H1 (cell line): Measurements from ENCODE around the gene PLA2G4F. TPM values are rescaled to one million over a fixed set of nuclear protein-coding genes. Genes with fewer than 3 reads are reported as not detected.

Source experiments
- CTCF ChIA-PET: fragments of 300-600 bp; sonication (Branson Sonifier 250); formaldehyde crosslinking; loops from one replicate; lab custom pipeline; 2021; ENCODE audit not compliant: partially characterized antibody; lab: Charles Lee
- POLR2A ChIA-PET: fragments of 300-600 bp; sonication (Branson Sonifier 250); formaldehyde crosslinking; loops from one replicate; lab custom pipeline; 2021; ENCODE audit warnings: inconsistent platforms; ENCODE audit not compliant: partially characterized antibody; lab: Charles Lee
- DNase-seq, 2 experiments: peaks; one replicate each; pipeline versions ENCODE4 v3.0.0 to v3.0.0-alpha.2; 2010 to 2022; ENCODE audit warnings: low spot score in 2 of 2, low read depth in 1 of 2, mixed read lengths in 1 of 2
- FAIRE-seq: peaks from 2 replicates; lab custom pipeline; 2011; peaks lifted over from hg19 to GRCh38; lab: Jason Lieb, UNC
- H2AFZ ChIP-seq: 2 replicates; pipeline ENCODE4 v1.8.1; 2012; ENCODE audit warnings: low read length, inconsistent platforms
- H2AK5ac ChIP-seq: 2 replicates; pipeline ENCODE4 v1.6.1; 2013; ENCODE audit warnings: low read depth, low read length
- H2BK120ac ChIP-seq: replicated peaks from 2 replicates; pipeline ENCODE3; 2013; ENCODE audit warnings: low read depth, low read length, inconsistent platforms
- H2BK12ac ChIP-seq: 2 replicates; pipeline ENCODE4 v1.6.1; 2013; ENCODE audit warnings: low read depth, low read length
- H2BK15ac ChIP-seq: 2 replicates; pipeline ENCODE4 v1.6.1; 2013; ENCODE audit warnings: low read length
- H2BK20ac ChIP-seq: 2 replicates; pipeline ENCODE4 v1.6.1; 2013; ENCODE audit warnings: low read length
- H2BK5ac ChIP-seq: 2 replicates; pipeline ENCODE4 v1.6.1; 2013; ENCODE audit warnings: low read depth, low read length
- H3K14ac ChIP-seq: 2 replicates; pipeline ENCODE4 v1.6.1; 2013; ENCODE audit warnings: inconsistent platforms; ENCODE audit not compliant: insufficient read length
- H3K18ac ChIP-seq: 2 replicates; pipeline ENCODE4 v1.6.1; 2013; ENCODE audit warnings: low read length; ENCODE audit errors: extremely low read depth
- H3K23ac ChIP-seq: 2 replicates; pipeline ENCODE4 v1.6.1; 2013; ENCODE audit warnings: inconsistent platforms; ENCODE audit not compliant: insufficient read length
- H3K23me2 ChIP-seq: 2 replicates; pipeline ENCODE4 v1.6.1; 2013; ENCODE audit warnings: low read depth, low read length
- H3K27ac ChIP-seq: 2 replicates; pipeline ENCODE4 v1.6.1; 2011; ENCODE audit warnings: low read depth, low read length, inconsistent platforms
- H3K27me3 ChIP-seq, 4 experiments: replicated peaks in 1 of 4; 1 replicate in 1 of 4; 2 replicates in 3 of 4; pipeline versions ENCODE4 v1.6.1 to v1.8.1; 2011 to 2013; ENCODE audit warnings: low read length in 3 of 4, mild to moderate bottlenecking in 3 of 4, inconsistent platforms in 2 of 4, mixed read lengths in 2 of 4, moderate library complexity in 1 of 4; ENCODE audit not compliant: control insufficient read depth in 3 of 4, insufficient read depth in 3 of 4; ENCODE audit errors: extremely low read depth in 1 of 4
- H3K36me3 ChIP-seq, 4 experiments: 2 replicates each; pipeline versions ENCODE4 v1.6.1 to v1.8.1; 2011 to 2013; ENCODE audit warnings: mild to moderate bottlenecking in 4 of 4, low read length in 3 of 4, moderate library complexity in 2 of 4, control low read depth in 1 of 4, inconsistent platforms in 1 of 4; ENCODE audit not compliant: insufficient read depth in 4 of 4, control insufficient read depth in 2 of 4
- H3K4ac ChIP-seq: replicated peaks from 2 replicates; pipeline ENCODE3; 2013; ENCODE audit warnings: low read length, low read depth, mixed read lengths, inconsistent platforms; ENCODE audit not compliant: insufficient read length
- H3K4me1 ChIP-seq, 4 experiments: replicated peaks in 1 of 4; 1 replicate in 1 of 4; 2 replicates in 3 of 4; pipeline versions ENCODE4 v1.6.1 to v1.8.1; 2011 to 2013; ENCODE audit warnings: low read length in 3 of 4, inconsistent platforms in 2 of 4, mixed read lengths in 1 of 4; ENCODE audit not compliant: insufficient read depth in 4 of 4, control insufficient read depth in 3 of 4
- H3K4me2 ChIP-seq, 2 experiments: 2 replicates each; pipeline versions ENCODE4 v1.6.1 to v1.8.1; 2011 to 2013; ENCODE audit warnings: low read depth in 2 of 2, low read length in 2 of 2, control low read depth in 1 of 2, inconsistent platforms in 1 of 2, mild to moderate bottlenecking in 1 of 2; ENCODE audit not compliant: insufficient read depth in 1 of 2
- H3K4me3 ChIP-seq, 4 experiments: fragments of 200-600, 300-600 bp in 1 of 4; sonication (generic), shearing (Covaris generic), sonication (Bioruptor Twin) in 1 of 4; 2 replicates each; pipeline versions ENCODE4 v1.5.1 to v1.8.1; 2011 to 2016; ENCODE audit warnings: low read length in 4 of 4, low read depth in 3 of 4, control low read depth in 2 of 4, inconsistent platforms in 2 of 4, mild to moderate bottlenecking in 2 of 4, mixed read lengths in 1 of 4, moderate library complexity in 1 of 4; ENCODE audit not compliant: insufficient read depth in 2 of 4; ENCODE audit errors: extremely low read depth in 1 of 4
- H3K56ac ChIP-seq: replicated peaks from 2 replicates; pipeline ENCODE3; 2013; ENCODE audit warnings: low read depth, mild to moderate bottlenecking, mixed read lengths, low read length, inconsistent platforms; ENCODE audit not compliant: insufficient read length
- H3K79me1 ChIP-seq: 2 replicates; pipeline ENCODE4 v1.6.1; 2013; ENCODE audit warnings: low read depth, low read length, control low read depth
- H3K79me2 ChIP-seq, 2 experiments: 2 replicates each; pipeline versions ENCODE4 v1.6.1 to v1.8.1; 2012 to 2013; ENCODE audit warnings: low read length in 2 of 2, mild to moderate bottlenecking in 2 of 2, inconsistent platforms in 1 of 2; ENCODE audit not compliant: insufficient read depth in 2 of 2, control insufficient read depth in 1 of 2
- H3K9ac ChIP-seq, 4 experiments: replicated peaks in 1 of 4; 1 replicate in 1 of 4; 2 replicates in 3 of 4; pipeline versions ENCODE4 v1.6.1 to v1.8.1; 2011 to 2013; ENCODE audit warnings: low read depth in 3 of 4, low read length in 3 of 4, control low read depth in 2 of 4, mild to moderate bottlenecking in 2 of 4, moderate library complexity in 2 of 4, inconsistent platforms in 1 of 4; ENCODE audit errors: extremely low read depth in 1 of 4
- H3K9me3 ChIP-seq, 2 experiments: 2 replicates each; pipeline versions ENCODE4 v1.6.1 to v1.8.1; 2012 to 2013; ENCODE audit warnings: mild to moderate bottlenecking in 2 of 2, moderate library complexity in 2 of 2, control low read depth in 1 of 2, inconsistent platforms in 1 of 2, low read depth in 1 of 2, low read length in 1 of 2, mixed read lengths in 1 of 2; ENCODE audit not compliant: insufficient read depth in 2 of 2
- H4K20me1 ChIP-seq, 2 experiments: replicated peaks in 1 of 2; 2 replicates each; pipeline versions ENCODE3 to v1.8.1; 2011 to 2013; ENCODE audit warnings: inconsistent platforms in 2 of 2, low read length in 2 of 2, mild to moderate bottlenecking in 1 of 2; ENCODE audit not compliant: insufficient read depth in 2 of 2, control insufficient read depth in 1 of 2
- H4K5ac ChIP-seq: 2 replicates; pipeline ENCODE4 v1.6.1; 2013; ENCODE audit warnings: low read length, low read depth, mixed read lengths, inconsistent platforms; ENCODE audit not compliant: insufficient read length
- H4K8ac ChIP-seq: 2 replicates; pipeline ENCODE4 v1.8.0; 2013; ENCODE audit warnings: mild to moderate bottlenecking, moderate library complexity, low read length, inconsistent platforms; ENCODE audit not compliant: insufficient read depth; ENCODE audit errors: extremely low read depth
- H4K91ac ChIP-seq: replicated peaks from 2 replicates; pipeline ENCODE3; 2013; ENCODE audit warnings: low read length, mixed read lengths, inconsistent platforms; ENCODE audit not compliant: insufficient read length
- BACH1 ChIP-seq: IDR thresholded peaks from 2 replicates; pipeline ENCODE4 v1.6.1; 2012; ENCODE audit warnings: low read length, improper control_type of control experiment
- BCL11A ChIP-seq, 2 experiments: IDR thresholded peaks; one replicate each; pipeline ENCODE4 v1.6.1; 2011; ENCODE audit warnings: low read depth in 2 of 2, low read length in 2 of 2, mild to moderate bottlenecking in 2 of 2
- GABPA ChIP-seq: IDR thresholded peaks from 2 replicates; pipeline ENCODE4 v1.6.1; 2011; ENCODE audit warnings: mild to moderate bottlenecking, low read length, moderate library complexity, borderline replicate concordance; ENCODE audit not compliant: insufficient read depth
- RNF2 ChIP-seq: fragments of 200-900, 300-1000 bp; sonication (generic); IDR thresholded peaks from 2 replicates; pipeline ENCODE4 v1.7.1; 2016; ENCODE audit warnings: borderline replicate concordance, low read depth, mild to moderate bottlenecking, antibody characterized with exemption, low read length; ENCODE audit not compliant: poor library complexity, severe bottlenecking; ENCODE audit errors: missing control alignments
- TCF12 ChIP-seq: IDR thresholded peaks from 2 replicates; pipeline ENCODE4 v1.6.1; 2011; ENCODE audit warnings: low read depth, mild to moderate bottlenecking, low read length
- WGBS, 2 experiments: shearing (Covaris generic) in 1 of 2; methylation state at CpG; one replicate each; pipeline versions ENCODE4 v1.1.6 to v1.1.7; 2013 to 2015; ENCODE audit warnings: low lambda C conversion rate in 2 of 2, mixed read lengths in 2 of 2, inconsistent platforms in 1 of 2, low coverage in 1 of 2, missing lambda C conversion rate in 1 of 2; ENCODE audit not compliant: insufficient replicate concordance in 2 of 2, insufficient coverage in 1 of 2, insufficient read length in 1 of 2; ENCODE audit errors: extremely low coverage in 1 of 2, missing lambda C conversion rate in 1 of 2; 5-methylcytosine and 5-hydroxymethylcytosine counted together
- polyA plus RNA-seq, 7 experiments: library from polyadenylated mRNA; depleted of rRNA in 3 of 7; stranded (reverse) in 5 of 7; unstranded in 2 of 7; fragments of >200 nt in 5 of 7; fragments of 200-250 nt in 2 of 7; gene quantifications; 1 replicate in 5 of 7; 2 replicates in 1 of 7; 4 replicates in 1 of 7; pipeline versions ENCODE4 v1.2.1 to v1.2.3, GENCODE V29; 2011 to 2013; ENCODE audit warnings: missing spikeins in 2 of 7, mixed read lengths in 2 of 7
- total RNA-seq: library from RNA; stranded (reverse); fragmentation: NEBNext Ultra II Directional; extraction: Animal tissue kit (Norgen Biotek cat#: 25700); gene quantifications from 2 replicates; pipeline ENCODE4 v1.2.1, GENCODE V29; 2021

PLA2G4F gene
- total and polyA plus RNA-seq, 2 of the 8 experiments (the other 6 are each of a cell fraction or from before 2014, with no cell fraction given) = not detected

GRCh38 chr15:42130246-42130986, 26.0 kb downstream of the PLA2G4F start:
- DNase-seq = no peak
- H3K4me1 ChIP-seq = peaks cover 0 to 7% (median 4%) of the 10 kb centered on the region in 4 experiments; a peak in 3 of 7 replicates
- TF ChIP-seq TCF12 (no peak), BCL11A (IDR thresholded peaks at IDR 0.05; ENCODE audit: low read depth in 2 of 2, low read length in 2 of 2) (no peak), GABPA (no peak), BACH1 (no peak), RNF2 (no peak)
- no peaks in the 10 kb centered on the region for H3K79me1 ChIP-seq
- no peaks in the 10 kb centered on the region for H3K27me3 ChIP-seq
- H2AFZ ChIP-seq = no peak overlapping the region
- ChIA-PET CTCF (interaction anchor here (0.9 to 22.6 kb wide), 10 partner anchors 9 to 255 kb away, joined by 3 to 416 read pairs (median 8); no protein-coding TSS in a partner anchor), POLR2A (interaction anchor here (0.7 kb wide), 1 partner anchor 67 kb away, joined by 3 read pairs; no protein-coding TSS in a partner anchor)
- H2BK5ac ChIP-seq = no peak overlapping the region
- H2BK15ac ChIP-seq = no peak overlapping the region
- no peaks in the 10 kb centered on the region for H4K20me1 ChIP-seq
- H4K91ac ChIP-seq = no peak overlapping the region
- H4K8ac ChIP-seq = no peak overlapping the region
- H2BK20ac ChIP-seq = no peak overlapping the region
- H3K14ac ChIP-seq = no peak overlapping the region
- H3K4ac ChIP-seq = no peak overlapping the region
- no peak overlapping the region for H2BK120ac ChIP-seq
- no peak overlapping the region for H3K23ac ChIP-seq
- no peak overlapping the region for H3K4me3 ChIP-seq
- FAIRE-seq = no peak
- no peak overlapping the region for H3K18ac ChIP-seq
- no peak overlapping the region for H3K27ac ChIP-seq
- H3K4me2 ChIP-seq = no peak overlapping the region
- no peak overlapping the region for H2BK12ac ChIP-seq
- H3K23me2 ChIP-seq = no peaks in the 10 kb centered on the region
- no peaks in the 10 kb centered on the region for H3K36me3 ChIP-seq
- no peaks in the 10 kb centered on the region for H3K79me2 ChIP-seq
- no peak overlapping the region for H4K5ac ChIP-seq
- 81% methylated on average over 8 of the region's 8 CpGs; no CpG with 5 or more reads in 1 of the 2 experiments for WGBS, 2 experiments
- no peak overlapping the region for H3K9ac ChIP-seq
- no peak overlapping the region for H2AK5ac ChIP-seq
- peak overlapping the region; percentile 4 for H3K56ac ChIP-seq
- H3K9me3 ChIP-seq = no peaks in the 10 kb centered on the region
